Activated naive CD4-positive, alpha-beta T cell treated with anti-CD3 and anti-CD28 coated beads, Interleukin-2, amount 50 U/mL, for 72 hours (primary cell): ENCODE data around the gene NRXN3. TPM values are rescaled to one million over a fixed set of nuclear protein-coding genes. Genes with fewer than 3 reads are reported as not detected.

Experiments used
- ATAC-seq, 2 donors: fragments of 150-1000 bp; cut with Tn5 transposase; 2 replicates each; pipeline ENCODE4 v1.10.0; 2021; ENCODE audit warnings: mild to moderate bottlenecking in 2 of 2, moderate library complexity in 2 of 2
- DNase-seq, 2 donors: peaks; one replicate each; pipeline ENCODE4 v3.0.0; 2021 to 2022; ENCODE audit warnings: low spot score in 2 of 2
- H3K27ac Mint-ChIP-seq, 2 donors: one replicate each; pipeline ENCODE4 v1.8.0; 2022; ENCODE audit warnings: mild to moderate bottlenecking in 2 of 2, mixed read lengths in 2 of 2
- H3K36me3 Mint-ChIP-seq, 2 donors: one replicate each; pipeline ENCODE4 v1.8.0; 2022; ENCODE audit warnings: mixed read lengths in 2 of 2
- H3K9me3 Mint-ChIP-seq, 2 donors: one replicate each; pipeline ENCODE4 v1.8.0; 2022; ENCODE audit warnings: mixed read lengths in 2 of 2
- total RNA-seq, 2 donors: library from RNA; stranded (reverse); gene quantifications; one replicate each; pipeline ENCODE4 v1.2.3, GENCODE V29; 2022

NRXN3 gene
- total RNA-seq, 2 donors from 2014 or later = not detected

DNA sequence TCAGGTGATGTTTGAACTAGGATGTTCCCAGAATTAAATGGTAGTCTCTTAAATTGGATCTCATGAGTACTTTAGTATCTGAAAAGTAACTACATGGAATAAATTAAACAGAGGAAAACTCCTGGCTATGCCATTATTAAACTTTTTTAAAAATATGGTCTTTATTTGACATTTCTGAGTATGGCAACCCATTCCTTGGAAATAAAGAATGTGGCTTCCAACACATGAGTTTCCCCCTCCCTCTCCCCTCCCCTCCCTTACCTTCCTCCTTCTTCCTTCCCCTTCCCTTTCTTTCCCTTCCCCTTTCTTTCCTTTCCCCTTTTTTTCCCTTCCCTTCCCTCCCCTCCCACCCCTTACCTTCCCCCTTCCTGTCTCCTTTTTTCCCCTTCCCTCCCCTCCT lies 1100.9 kb downstream of the NRXN3 start:
- no peak for DNase-seq
- H3K9me3 Mint-ChIP-seq = peaks cover 3 to 5% of the 10 kb centered on the region in 2 donors
- peaks cover 0 to 5% of the 10 kb centered on the region in 2 donors for H3K36me3 Mint-ChIP-seq
- H3K27ac Mint-ChIP-seq = no peak overlapping the region
- ATAC-seq = no peak

DNA sequence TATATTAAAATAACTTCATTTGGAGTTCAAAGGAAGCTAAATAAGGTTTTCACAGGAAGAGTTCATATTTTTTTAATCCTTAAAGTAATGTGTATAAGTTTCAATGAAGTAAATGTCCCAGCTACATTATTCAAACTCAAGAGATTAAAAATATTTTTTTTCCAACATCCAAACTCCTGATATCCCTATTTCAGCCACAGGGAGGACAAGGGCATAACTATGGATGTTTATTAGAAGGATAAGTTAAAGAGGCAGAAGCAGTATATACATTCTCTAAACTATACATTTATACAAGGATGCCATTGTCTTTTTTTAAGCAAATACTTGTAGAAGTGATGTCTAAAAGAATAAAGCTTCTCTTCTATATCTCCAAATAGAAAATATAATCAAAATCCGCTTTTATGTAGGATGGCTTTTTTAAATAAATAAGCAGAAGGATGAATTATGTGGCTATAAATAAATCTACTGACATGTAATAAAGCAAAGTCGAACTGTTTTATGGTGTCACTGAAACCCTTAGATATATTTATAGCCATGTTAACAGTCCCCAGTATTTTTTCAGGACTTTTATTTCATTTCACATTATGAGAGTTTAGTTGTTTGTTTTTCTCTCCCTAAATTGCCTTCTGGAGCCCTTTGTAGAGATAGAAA lies 1104.6 kb downstream of the NRXN3 start:
- Mint-ChIP-seq H3K9me3 (peaks cover 3 to 5% of the 10 kb centered on the region in 2 donors), H3K36me3 (peaks cover 9 to 10% of the 10 kb centered on the region in 2 donors), H3K27ac (no peak overlapping the region)
- DNase-seq (no peak), ATAC-seq (no peak)

DNA sequence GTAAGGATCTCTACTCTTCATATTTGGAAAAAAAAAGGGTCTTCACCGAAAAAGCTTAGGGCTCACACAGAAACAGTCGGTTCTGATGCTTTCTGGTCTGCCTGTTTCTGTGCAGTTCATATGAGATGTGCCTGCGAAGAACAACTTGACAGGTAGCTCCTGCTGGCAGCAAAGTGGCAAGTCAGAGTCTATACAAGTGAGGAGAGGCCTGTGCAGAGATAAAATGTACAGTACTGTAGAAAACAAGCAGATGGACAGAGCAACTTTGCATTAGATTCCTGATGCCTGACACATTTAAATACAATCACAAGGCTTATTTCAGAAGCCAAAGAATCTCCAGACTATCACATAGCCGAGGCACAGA lies 1105.1 kb downstream of the NRXN3 start:
- ATAC-seq (no peak), DNase-seq (no peak)
- H3K27ac Mint-ChIP-seq = no peak overlapping the region
- peaks cover 5 to 7% of the 10 kb centered on the region in 2 donors for H3K9me3 Mint-ChIP-seq
- peaks cover 14% of the 10 kb centered on the region in 2 donors for H3K36me3 Mint-ChIP-seq

DNA sequence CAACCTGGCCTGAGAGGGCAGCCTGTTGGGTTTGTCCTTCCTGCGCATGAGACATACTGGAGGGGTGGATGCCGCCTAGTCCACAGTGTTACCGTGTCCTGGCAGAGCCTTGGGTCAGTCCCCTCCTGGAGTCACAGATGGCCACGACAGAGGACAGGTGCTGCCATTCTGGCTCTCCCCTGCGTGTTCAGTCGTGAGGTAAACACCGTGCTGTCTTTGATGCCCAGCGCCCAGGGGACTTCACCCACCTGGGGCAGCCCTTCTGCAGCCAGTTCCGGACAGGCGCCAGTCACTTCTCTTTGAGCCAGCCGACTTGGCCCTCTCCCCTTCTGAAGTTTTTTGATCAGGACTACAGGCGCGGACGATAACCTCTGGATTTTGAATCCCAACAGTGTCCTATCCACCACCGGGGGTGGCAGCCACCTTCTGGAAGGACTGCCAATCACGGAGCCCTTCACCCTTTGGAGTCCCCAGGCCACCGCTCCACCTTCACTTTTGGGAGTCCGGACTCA lies 1108.2 kb downstream of the NRXN3 start:
- Mint-ChIP-seq H3K36me3 (peaks cover 21 to 24% of the 10 kb centered on the region in 2 donors), H3K9me3 (peaks cover 8 to 9% of the 10 kb centered on the region in 2 donors), H3K27ac (no peak overlapping the region)
- no peak for DNase-seq
- no peak for ATAC-seq

DNA sequence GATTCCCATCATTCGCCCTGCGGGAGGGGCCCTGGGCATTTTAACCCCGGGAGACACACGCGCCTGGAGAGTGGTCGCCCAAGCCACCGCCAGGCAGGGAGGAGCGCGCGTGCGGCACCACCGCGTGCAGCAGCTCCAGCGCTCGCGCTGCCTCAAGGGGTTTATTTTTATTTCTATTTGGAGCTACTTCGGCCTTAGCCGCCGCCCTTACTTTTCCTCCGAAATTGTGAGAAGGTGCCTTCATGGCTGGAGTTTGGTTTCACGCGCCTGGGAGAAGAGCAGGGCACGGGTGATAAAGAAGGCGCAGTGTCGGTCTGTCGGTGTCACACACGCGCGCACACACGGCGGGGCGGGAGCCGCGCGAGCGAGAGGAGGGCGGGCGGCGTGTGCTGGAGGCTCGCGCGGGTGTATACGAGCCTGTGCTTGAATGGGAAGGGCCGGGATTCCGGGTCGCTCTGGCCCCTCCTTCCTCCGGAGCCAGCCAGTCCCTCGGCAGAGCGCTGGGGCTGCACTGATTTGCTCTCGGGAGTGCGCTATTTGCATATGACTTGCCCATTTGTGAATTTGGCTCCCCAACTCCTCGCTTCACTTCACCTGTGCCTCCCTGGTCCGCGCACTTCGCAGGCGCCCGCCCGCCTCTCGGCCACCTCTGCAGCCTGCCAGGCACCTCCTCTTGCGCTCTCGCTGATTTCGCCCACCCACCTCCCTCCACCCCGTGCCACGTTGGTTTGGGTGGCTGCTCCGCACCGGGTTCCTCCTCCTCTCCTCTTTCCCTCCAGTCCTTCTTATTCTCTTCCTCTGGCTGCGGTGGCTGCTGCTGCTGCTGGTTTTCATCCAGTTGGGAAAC lies 1108.8 kb downstream of the NRXN3 start:
- ATAC-seq = peak in 1 of 2 donors; percentile 90
- peaks cover 9% of the 10 kb centered on the region in 2 donors for H3K9me3 Mint-ChIP-seq
- no peak overlapping the region for H3K27ac Mint-ChIP-seq
- H3K36me3 Mint-ChIP-seq = peaks cover 21 to 24% of the 10 kb centered on the region in 2 donors
- DNase-seq = no peak

DNA sequence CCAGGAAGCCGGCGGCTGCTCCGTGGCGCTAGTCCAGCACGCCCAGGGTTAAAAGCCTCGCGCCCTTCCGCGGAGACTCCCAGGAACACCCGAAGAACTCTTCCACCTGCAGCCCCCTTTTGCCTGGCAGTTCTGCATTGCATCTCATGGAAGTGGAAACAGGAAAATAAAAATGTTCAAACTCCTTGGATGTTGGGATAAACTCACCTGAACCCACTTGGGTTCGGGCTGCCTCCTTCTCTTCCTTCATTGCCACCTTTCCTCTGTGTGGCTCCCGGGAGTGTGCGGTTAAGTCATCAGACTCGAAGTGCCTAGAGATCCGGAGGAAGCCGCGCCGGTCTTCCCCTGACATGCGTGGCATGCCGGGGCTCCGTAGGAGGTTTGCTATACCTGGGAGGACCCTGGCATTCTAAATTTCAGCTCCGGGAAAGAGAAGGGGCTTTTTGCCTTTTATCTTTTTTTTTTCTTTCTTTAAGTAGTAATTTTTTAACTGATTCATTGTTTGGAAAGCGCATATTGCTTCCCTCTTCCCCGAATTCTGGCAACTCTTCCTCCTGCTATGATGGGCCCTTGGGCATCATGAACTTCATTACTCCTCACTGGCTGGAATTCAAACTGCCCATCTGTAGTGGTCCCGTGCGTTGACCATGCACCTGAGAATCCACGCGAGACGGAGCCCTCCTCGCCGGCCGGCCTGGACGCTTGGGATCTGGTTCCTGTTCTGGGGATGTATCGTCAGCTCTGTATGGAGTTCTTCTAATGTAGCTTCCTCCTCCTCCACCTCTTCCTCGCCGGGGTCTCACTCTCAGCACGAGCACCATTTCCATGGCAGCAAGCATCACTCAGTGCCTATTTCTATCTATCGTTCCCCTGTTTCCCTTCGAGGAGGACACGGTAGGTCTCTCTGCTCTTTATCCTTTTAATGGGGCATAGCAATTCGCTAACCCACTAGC lies 1109.7 kb downstream of the NRXN3 start:
- DNase-seq (no peak), ATAC-seq (no peak)
- Mint-ChIP-seq H3K9me3 (peaks cover 9% of the 10 kb centered on the region in 2 donors), H3K36me3 (peaks cover 21 to 24% of the 10 kb centered on the region in 2 donors), H3K27ac (no peak overlapping the region)

DNA sequence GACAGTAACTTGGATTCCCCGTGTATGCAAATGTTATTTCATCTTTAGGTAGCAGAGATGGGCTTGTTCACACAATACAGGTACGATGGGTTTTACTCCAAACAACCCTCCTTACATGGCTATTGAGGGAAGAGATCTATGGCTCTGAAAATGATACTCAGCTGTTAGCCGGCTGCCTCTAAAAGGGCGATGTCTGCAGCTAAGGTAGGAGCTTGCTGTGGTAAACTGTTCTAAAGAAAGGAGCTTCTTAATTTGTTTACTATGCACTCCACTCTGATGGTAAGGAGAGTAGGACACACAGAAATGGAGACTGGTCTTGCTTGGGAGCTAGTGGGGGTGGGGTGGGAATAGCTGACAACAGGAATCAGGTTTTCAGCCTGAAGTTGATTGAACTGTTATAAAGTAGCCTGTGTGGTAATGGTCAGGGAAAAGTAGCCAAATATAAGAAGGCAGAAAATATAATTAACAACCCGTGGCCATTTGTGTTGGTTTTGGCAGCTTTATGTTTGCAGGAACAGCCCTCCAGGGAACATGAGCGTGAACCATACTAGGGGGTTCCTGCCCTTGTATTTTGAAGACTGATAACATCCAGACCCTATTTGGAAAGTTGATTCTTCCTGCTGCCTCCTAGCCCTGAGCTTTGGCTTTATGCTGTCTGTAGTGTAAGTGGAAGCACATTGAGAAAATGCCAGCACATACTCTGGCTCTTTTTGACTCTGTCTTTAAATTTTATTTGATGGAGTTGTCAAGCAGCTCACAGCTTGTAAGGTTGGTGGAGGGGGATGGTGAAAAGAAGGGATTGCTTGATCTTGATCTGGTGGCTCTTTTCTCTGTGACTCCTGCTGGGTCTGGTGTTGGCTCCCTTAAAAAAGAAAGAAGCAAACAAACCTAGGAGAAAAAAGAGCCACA lies 1111.3 kb downstream of the NRXN3 start:
- ATAC-seq = no peak
- DNase-seq = no peak
- Mint-ChIP-seq H3K27ac (no peak overlapping the region), H3K36me3 (peaks cover 21 to 24% of the 10 kb centered on the region in 2 donors), H3K9me3 (peaks cover 9% of the 10 kb centered on the region in 2 donors)

DNA sequence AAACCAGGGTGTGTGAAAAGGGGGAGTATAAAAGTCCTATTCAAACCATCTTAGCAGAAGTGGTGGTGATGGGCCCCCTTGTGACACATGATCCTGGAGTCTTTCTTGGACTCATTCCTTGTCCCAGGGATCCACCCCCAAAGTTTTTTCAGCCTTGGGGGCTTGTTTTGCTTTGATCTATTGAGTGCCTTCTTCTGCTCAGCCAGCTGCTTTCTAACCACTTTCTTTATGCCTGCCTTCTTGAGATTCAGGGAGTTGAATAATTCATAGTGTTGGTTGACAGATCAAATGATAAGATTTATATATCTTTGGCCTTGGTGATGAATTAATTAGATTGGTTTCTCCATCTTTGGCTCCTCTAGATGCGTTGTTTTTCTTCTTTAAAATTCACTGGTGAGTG lies 1114.4 kb downstream of the NRXN3 start:
- DNase-seq (no peak), ATAC-seq (no peak)
- Mint-ChIP-seq H3K27ac (no peak overlapping the region), H3K9me3 (peaks cover 14% of the 10 kb centered on the region in 2 donors), H3K36me3 (peaks cover 12 to 22% of the 10 kb centered on the region in 2 donors)

DNA sequence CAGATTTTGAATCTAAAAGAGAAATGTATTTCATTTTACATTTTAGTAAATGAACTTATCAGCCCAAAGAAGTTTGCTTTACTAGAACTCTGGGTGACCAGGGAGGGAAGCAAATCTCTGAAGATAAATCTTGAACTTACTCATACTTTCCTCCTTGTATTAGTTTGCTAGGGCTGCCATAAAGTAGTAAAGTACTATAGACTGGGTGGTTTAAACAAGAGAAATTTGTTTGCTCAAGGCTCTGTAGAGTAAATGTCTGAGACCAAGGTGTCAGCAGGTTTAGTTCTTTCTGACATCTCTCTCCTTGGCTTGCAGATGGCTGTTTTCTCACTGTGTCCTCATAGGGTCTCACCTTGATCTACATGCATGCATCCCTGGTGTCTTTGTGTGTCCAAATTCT lies 1115.1 kb downstream of the NRXN3 start:
- peaks cover 11 to 20% of the 10 kb centered on the region in 2 donors for H3K36me3 Mint-ChIP-seq
- H3K9me3 Mint-ChIP-seq = peaks cover 14% of the 10 kb centered on the region in 2 donors
- DNase-seq (no peak), ATAC-seq (no peak)
- no peak overlapping the region for H3K27ac Mint-ChIP-seq

DNA sequence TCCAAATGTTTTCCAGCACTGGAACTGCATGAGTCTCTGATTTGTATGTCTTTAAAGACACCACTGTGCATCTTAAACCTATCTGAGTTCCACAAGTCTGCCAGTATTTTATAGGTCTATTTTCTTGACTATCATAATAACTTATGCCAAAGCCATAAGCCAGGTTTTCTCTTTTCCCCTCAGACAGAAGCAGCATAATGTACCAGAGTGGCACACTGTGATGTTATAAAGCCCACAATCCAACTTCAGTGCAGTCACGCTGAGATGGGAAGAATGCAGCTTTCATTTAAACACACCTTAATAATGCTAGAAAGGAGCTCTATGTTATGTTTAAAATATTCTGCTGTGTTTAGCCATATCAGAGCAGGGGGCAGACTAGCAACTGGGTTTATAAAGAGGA lies 1117.8 kb downstream of the NRXN3 start:
- Mint-ChIP-seq H3K36me3 (peaks cover 5% of the 10 kb centered on the region in 2 donors), H3K27ac (no peak overlapping the region), H3K9me3 (peaks cover 8 to 14% of the 10 kb centered on the region in 2 donors)
- ATAC-seq = no peak
- no peak for DNase-seq

DNA sequence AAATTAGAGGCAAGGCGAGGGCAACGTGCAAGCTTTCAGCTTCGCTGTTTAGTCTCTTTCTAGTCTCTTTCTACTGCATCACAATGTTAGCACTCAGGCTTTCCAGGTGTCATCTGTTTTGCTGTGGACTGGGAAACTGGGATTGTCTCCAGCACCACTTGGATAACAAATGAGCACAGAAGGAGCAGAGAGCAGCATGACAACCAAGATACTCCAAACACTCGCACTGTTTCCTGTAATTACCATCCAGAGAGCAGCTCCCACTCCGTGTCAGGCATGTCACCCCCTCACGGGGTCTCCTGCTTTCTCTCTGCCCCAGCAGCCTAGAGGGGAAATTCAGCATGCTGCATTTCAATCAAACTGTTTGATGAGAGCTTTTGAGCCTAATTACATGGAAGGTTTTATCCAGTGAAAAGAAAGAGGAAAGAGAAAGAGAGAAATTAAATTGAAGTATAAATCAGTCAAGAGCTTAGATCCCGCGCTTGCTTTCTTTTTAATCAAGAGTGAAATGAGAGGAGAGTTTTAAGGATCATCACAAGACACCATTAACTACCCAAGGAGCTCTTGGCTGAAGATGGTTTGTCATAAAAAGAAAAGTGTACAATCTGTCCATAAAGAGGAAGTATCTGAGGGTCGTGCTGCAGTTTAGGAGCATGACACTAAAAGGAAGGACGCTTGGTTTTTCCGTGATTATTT lies 1123.5 kb downstream of the NRXN3 start:
- Mint-ChIP-seq H3K36me3 (peaks cover 5% of the 10 kb centered on the region in 2 donors), H3K9me3 (peaks cover 8 to 18% of the 10 kb centered on the region in 2 donors), H3K27ac (no peak overlapping the region)
- ATAC-seq (no peak), DNase-seq (no peak)

DNA sequence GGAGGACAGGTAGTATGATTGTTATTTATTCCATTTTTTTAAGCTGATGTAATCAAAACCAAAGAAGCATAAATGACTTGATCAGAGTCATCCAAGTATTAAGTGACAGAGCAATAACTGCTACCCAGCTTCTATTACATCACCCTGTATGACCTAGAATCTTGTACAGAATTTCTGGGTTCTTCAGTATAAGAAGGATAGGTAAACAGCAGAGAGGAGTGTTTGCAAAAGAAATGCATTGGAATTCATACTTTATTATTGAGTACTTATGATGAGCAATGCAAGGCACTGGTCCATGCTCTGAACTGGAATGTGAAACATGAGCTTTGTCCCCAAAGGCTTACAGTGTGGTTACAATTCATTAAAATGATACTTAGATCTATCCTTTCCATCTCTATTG lies 1124.3 kb downstream of the NRXN3 start:
- Mint-ChIP-seq H3K9me3 (peaks cover 6 to 15% of the 10 kb centered on the region in 2 donors), H3K36me3 (peaks cover 5% of the 10 kb centered on the region in 2 donors), H3K27ac (no peak overlapping the region)
- DNase-seq (no peak), ATAC-seq (no peak)

DNA sequence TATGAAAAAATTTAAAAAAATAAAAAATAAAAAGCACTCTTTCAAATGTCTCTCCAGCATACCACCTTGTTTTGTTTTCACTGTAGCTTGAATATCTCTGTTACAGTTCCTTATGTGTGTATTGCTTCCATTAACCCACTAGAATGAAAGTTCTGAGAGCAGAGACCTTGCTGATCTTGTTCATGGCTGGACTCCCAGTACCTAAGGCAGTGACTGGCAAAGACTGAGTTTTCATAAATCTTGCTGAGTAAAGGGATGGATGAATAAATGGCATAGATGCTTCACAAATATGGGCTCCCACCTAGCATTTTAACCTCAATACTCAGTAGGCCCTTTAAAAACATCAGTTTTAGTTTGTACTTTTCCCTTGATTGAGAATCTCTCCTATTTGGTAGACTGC lies 1125.2 kb downstream of the NRXN3 start:
- DNase-seq = no peak
- Mint-ChIP-seq H3K27ac (no peak overlapping the region), H3K9me3 (peaks cover 6 to 11% of the 10 kb centered on the region in 2 donors), H3K36me3 (no peaks in the 10 kb centered on the region)
- ATAC-seq = no peak

DNA sequence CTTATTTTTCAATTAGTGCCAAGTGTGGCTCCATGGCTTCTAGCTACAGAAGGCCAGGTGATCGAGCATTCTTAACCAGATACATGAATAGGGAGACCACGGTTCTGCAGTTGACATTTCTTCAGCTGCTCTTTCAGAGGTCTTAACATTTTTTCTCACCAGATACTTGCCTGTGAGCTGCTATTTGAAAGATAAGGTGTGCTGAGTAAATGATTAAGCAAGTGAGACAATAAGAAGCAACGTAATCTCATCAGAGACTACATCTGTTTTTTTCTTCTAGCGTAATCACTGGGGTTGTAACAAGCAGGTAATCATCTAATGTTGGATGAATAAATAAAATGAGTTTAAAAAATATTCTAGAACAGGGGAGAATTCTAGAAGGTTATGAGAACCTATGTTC lies 1128.2 kb downstream of the NRXN3 start:
- no peaks in the 10 kb centered on the region for H3K36me3 Mint-ChIP-seq
- no peak for ATAC-seq
- peaks cover 13 to 20% of the 10 kb centered on the region in 2 donors for H3K9me3 Mint-ChIP-seq
- no peak for DNase-seq
- H3K27ac Mint-ChIP-seq = no peak overlapping the region

DNA sequence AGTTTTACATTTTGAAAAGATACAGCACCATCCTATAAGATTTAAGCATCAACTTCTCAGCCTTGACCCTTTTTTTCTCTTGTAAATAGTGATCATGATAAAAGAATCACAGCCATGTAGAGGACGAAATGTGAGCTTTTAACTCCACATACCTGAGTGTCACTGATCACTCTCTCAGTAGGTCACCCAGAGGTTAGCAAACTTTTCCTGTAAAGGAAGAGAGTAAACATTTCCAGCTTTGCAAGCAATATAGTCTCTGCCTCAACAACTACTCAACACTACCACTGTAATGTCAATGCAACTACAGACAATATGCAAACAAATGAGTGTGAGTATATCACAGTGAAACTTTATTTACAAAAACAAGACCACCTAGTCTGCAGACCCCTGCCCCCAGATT lies 1129.0 kb downstream of the NRXN3 start:
- H3K36me3 Mint-ChIP-seq = no peaks in the 10 kb centered on the region
- ATAC-seq (no peak), DNase-seq (no peak)
- no peak overlapping the region for H3K27ac Mint-ChIP-seq
- H3K9me3 Mint-ChIP-seq = peaks cover 17 to 20% of the 10 kb centered on the region in 2 donors
